NCI-H146 treated with DMSO at 0.1 percent for 48 hours (cell line): ENCODE measurements around the gene TUNAR.
A peak's percentile ranks its signal among the peaks of the same experiment; 100 is the strongest.

ENCODE experiments used
- DNase-seq: peaks from one replicate; lab custom pipeline; 2025; ENCODE audit not compliant: unreplicated experiment; lab: John Stamatoyannopoulos, UW

Gene TUNAR

DNA sequence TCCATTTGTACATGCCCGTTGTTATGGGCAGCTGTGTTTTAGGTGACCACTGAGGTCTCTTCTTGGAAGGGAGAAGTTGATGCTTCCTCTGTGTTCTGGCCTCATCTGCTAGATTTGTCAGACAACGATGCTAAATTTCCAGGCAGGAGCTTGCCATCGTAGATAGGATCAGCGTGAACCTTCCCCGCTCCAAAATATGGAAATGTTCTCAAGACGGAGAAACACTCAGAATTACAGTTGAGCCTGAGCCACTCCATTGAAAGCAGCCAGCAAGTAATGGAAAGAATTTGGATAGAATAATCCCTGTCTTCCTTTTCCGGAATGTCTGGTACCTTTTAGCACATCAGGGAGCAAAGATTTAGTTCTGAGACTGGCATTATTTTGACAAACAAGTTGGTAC, 34.8 kb downstream of the TUNAR start:
- no peak for DNase-seq

DNA sequence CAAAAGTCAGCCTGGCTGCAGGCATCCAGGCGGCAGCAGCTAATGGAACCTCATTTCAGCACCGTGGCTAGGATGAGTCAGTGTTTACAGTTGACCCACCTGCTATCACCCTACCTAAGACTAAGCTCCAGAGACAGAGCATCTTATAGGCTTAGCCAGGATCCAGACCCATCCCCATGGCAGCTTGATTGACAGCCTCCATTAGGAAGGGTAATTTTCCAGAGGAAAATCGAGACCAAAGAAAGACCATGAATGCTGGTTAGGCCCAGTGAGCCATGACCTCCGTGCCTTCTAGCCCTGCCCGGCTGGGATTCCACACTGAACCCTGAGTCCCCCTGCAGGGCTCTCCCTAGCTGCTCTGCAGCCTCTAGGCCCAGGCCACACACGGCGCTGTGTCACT, 38.7 kb downstream of the TUNAR start:
- peak; percentile 73 for DNase-seq

DNA sequence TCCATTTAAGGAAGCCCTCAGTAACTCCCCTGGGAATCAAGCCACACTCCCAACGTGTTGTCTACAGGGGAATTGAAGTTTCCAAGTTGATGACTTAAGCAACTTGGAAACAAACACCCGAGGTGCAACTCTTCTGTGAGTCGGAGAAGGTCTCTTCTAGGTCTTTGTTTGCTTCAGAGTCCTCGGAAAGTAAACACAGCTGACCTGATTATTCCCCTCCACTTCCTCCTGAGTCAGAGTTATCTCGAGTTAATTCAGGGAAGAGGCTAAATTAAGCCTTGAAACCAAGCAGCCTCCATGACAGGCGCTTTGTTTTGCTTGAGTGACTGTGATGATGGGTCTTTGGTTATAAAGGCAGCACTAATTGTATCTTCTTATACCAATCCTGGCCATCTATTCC, 41.8 kb downstream of the TUNAR start:
- peak; percentile 2 for DNase-seq

DNA sequence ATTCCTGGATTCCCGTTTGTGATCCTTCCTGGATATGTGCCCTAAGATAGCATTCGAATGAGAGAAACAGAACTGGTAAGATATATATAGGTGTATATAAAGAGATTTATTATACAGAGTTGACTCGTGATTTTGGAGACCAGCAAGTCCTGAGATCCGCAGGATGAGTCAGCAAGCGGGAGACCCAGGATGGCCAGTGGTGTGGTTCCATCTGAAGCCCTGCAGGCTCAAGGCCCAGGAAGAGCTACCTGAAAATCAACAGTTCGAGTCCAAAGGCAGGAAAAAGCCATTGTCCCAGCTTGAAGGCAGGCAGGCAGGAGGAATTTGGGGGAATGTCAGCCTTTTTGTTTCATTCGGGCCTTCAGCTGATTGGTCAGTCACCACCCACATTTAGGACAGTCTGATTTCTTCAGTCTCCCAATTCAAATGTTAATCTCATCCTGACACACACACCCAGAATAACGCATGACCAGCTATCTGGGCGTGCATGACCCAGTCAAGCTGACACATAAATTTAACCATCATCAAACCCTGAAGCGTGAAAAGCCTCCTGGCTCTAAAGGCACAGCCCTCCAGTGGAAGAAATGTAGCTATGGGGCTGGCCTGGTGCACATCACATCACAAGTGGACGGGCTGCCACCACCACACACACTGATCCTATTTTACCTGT, 44.3 kb downstream of the TUNAR start:
- DNase-seq = no peak

DNA sequence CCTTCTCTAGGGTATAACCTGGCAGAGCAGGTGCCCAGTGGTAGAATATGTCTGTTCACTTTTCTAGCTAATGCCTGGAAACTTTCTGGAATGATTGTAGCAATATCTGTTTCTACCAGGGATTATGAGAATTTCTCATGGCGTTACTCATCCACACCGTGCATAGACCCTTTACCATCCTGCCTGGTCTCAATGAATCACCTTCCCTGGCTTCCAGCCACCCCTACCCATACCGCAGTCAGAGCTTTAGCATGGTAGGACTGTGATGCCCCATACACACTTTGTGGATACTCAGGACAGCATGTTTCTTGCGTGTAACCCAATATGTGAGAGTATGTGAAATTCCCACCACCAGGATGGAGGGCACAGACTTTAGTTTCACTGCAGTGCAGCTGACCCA, 45.4 kb downstream of the TUNAR start:
- no peak for DNase-seq

DNA sequence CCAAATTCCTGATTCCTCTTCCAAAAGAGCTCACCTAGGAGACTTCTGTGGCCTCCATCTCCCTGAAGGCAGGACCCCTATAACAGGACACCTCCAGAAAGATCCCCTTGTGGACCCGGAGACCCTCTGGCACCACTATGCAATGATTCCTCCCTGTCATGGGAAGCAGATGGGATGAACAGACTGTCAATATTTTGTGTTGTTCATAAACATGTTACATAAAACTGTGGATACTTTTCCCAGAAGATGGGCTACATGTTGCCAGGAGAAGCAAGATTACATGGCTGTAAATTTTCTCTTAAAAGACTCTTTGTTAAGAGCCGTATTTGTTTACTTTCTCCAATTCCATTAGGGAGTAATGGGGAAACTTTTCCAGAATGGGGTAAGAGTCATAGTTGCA, 52.1 kb downstream of the TUNAR start:
- no peak for DNase-seq

DNA sequence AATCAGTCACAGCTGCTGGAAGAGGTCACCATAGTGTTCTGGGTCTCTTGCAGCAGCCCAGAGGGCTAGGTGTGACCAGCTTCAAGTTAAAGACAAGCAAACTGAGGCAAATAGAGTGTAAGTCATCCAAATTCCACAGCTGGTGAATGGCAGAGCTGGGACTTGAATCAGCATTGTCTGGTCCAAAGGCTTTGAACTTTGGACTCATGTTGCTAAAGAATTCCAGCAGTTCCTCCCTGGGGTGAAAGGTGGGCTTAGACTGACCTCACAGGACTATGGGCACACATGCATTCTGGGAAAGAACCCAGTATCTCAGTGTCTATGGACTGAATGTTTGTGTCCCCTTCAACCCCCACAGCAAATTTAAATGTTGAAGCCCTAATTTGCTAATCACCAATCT, 54.8 kb downstream of the TUNAR start:
- no peak for DNase-seq

DNA sequence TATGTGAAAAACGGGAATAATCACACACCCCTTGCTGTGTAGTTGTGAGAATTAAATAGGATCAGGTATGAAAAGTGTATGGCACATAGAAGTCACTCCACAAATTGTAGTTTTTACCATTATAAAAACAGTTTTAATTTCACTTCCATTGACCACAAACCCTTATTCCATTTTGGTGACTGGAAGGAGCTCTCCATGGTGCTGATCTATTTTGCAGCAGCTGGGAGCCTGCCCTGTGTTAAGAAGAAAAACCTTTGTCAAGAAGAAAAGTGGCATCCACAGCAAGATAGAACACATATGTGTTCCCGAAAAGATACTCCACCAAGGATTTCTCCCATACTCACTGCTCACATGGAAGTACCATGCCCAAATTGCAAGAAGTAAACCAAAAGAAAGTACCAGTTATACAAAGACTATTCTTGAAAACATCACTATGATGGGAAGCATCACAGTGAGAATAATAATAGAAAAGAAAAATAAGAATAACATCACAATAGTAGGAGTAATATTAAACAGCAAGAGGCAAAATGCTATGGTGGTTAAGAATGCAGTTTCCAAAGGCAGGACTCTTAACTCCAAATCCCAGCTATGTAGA, 58.7 kb downstream of the TUNAR start:
- no peak for DNase-seq

DNA sequence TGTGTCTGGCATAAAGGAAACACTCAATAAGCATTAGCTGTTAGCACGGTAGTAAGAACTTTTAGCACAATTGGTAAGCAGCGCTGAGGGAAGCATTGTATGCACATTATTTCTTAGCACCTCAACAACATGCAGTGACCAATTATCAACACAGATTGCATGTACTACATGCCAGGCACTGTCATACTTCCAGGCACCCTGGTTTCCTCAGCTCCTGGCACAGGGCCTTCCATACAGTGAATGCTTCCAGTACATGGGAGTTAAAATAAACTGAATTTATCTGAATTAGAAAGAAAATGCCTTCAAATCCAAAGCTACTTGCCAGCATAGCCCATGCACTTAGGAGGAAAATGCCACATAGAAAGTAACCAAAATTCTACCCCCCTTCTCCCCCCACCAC, 59.4 kb downstream of the TUNAR start:
- DNase-seq = no peak

DNA sequence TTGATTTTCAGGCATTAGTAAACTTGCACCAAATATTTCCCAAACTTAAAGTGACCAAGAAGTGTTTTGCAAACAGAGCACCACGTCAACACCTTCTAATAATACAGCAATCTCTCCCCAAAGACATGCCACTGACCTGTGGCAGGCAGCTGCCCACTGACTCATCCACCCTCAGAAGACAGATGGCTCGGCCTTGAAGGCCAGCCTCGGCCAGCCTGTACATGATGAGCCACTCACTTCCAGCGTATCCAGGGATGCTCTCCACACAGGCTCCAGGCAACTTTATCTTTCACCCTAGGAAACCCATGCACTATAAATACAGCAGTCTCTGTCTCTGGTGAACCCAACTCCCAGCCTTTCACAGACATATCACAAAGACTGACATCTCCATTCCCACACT, 62.7 kb downstream of the TUNAR start:
- no peak for DNase-seq

DNA sequence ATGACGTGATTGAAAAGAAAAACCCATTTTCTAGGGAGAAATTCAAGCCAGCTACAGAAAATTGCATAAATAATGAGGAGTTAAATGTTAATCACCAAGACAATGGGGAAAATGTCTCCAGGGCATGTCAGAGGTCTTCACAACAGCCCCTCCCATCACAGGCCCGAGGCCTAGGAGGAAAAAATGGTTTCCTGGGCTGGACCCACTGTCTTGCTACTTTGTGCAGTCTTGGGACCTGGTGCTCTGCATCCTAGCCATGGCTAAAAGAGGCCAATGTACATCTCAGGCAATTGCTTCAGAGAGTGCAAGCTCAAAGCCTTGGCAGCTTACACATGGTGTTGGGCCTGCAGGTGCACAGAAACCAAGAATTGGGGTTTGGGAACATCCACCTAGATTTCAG, 65.3 kb downstream of the TUNAR start:
- DNase-seq = no peak

DNA sequence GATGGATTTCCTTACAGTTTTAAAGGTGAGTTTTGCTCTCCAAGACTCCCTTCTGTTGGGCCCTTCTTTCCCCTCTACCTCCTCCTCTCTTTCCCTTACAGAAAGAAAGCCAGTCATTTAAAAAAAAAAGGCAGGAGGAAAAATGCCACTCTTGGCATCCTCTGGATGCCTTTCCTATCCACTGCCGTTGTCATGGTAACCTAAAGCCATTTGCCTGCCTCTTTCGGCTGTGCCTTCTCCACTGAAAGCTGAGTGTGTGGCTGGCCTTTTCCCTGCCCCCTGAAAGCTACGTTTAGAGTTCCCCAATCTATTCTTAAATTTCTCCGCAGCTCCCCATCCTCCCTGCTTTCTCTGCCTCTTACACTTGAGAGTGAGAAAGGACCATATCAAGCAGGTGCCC, 67.1 kb downstream of the TUNAR start:
- DNase-seq = no peak

DNA sequence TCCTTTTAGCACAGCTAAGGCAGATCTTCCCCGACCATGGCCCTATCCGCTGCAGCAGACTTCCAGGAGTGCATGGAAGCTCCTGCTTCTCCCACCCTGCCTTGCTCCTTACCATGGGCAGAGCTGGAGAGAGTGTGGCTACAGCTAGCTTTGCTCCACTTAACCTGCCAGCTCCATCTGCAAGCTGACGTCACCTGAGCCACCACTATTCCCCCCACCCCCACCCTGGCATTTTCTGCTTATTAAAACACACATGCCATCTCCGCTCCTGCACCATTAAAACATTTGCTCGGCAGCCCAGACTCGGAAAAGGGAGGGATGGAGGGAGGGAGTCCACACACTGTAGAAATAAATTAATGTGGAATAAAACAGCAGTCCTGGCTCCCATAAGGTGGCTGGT, 67.8 kb downstream of the TUNAR start:
- no peak for DNase-seq

DNA sequence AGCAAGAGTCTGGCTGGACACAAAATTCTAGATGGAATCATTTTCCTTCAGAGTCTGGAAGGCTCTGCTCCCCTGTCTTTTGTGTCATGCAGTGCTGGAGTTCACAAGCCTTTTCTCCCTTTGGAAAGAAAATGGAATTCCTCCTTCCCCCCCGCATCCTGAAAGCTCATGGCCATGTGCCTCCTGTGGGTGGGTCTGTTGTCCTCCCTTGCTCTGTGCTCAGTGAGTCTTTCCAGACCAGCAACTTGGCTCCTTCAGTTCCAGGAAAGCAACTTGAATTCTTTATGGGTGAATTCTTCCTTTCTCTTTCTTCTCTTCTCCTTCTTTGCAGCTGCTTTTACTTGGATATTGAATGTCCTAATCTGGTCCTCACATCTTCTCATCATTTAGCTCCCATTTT, 70.2 kb downstream of the TUNAR start:
- no peak for DNase-seq

DNA sequence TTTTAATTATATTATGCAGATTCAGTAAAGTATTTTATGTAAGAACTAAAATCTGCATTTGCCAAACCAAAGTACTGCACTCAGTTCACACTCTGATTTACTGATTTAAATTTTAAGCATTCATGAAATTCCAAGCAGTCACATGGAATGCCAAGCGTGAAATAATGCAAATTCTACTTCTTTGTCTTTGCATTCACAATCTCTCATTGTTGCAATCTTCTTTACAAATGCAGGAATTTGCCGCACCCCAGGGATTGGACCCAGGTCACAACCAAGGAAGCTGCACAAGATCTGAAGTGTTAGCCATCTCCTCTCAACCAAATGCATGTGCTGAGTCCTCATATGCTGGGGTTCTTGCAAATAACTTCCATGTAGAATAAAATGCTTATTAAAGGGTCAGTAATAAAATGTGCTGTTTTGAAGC, 71.9 kb downstream of the TUNAR start:
- DNase-seq = no peak

DNA sequence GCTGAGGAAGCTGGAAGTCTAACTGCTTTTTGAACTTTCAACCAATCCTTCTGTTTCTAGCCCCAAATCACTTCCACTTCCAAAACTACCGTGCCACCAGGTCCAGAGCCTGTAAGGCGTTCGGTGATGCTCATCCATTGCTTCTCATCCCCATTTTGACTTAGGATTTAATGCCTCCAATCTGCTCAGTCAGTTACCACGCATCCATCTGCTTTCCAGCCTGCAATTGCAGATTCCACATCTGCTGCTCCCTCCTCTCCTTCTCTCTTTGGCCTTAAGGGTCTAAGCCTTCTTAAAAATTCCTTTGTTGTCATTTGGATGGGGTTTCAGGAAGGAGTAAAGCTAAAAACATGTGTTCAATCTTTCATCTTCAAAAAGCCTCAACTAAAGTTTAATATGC, 74.7 kb downstream of the TUNAR start:
- DNase-seq = no peak

DNA sequence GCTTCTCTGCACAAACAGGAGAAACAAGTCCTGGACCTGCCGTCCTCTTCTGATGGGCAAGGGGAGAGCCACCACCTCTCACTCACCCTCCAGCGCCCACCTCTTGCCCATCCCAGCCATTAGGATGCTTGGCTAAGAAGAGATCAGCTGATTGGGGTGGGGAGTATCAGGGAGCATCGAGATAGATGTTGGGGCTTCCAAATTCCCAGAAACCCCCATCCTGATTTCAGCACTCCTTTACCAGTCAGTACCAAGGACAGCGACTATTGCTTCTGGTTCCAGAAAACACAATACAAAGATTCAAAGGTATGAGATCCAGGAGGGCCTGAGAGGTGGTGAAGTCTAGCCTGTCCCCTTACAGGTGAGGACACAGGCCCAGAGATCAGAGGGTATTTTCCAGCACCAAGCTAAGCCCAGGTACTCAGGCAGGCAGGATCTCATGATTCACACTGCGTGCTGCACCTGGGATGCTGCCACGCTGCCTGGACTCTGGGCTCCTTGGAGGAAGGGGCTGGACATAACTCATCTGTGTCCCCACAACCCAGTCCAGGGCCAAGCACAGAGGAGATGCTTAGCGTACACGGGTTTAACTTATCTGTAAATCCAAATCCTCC, 76.6 kb downstream of the TUNAR start:
- no peak for DNase-seq

DNA sequence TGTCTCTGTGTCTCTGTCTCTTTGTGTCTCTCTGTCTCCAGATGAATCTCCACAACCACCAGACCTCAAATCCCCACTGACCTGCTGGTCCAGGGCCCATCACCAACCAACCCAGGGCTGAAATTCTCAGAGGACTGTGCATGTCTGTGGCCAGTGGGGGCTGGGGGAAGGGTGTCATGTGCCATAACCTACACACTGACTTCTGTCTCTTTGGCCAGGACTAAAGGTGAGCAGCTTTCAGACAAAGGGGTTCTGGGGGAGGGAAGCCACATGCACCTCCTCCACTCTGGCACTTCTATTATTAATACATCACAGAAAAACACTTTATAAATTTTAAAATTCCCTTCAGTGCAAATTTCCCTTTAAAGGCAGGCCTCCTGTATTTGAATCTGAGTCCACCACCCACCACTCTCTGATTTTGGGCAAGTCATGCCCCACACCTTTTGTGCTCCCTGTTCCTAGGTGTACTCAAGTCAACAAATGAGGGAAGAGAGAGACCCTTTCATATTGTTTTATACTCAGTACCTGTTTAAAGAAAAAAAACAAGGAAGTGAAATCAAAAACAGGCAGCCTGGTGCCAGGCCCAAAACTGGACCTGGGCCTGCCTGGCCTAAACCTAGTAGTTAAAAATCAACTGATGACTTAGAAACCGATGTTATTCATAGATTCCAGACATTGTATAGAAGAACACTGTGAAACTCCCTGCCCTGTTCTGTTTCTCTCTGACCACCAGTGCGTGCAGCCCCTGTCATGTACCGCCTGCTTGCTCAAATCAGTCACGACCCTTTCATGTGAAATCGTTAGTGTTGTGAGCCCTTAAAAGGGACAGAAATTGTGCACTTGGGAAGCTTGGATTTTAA, 80.2 kb downstream of the TUNAR start:
- DNase-seq = no peak

DNA sequence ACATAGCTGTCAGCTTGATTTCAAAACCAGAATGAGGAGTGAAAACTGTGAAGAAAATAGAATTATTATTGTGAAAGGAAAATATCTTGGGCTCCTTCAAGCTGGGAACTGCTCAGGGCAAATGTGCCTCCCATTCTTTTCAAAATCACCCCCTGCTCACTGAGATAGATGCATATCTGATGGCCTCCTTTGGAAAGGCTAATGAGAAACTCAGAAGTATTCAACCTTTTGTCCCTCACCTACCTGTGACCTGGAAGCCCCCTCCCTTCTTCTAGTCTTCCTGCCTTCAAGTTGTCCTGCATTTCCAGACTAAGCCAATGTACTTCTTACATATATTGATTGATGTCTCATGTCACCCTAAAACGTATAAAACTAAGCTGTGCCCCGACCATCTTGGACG, 81.5 kb downstream of the TUNAR start:
- no peak for DNase-seq

DNA sequence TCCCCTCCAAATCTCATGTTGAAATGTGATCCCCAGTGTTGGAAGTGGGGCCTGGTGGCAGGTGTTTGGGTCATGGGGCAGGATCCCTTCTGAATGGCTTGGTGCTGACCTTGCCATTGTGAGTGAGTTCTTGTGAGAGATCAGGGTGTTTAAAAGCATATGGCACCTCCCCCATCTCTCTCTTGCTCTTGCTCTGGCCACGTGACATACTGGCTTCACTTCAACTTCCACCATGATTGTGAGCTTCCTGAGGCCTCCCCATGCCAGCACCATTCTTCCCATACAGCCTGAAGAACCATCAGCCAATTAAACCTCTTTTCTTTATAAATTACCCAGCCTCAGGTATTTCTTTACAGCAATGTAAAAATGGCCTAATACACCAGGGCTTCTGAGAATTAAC, 82.7 kb downstream of the TUNAR start:
- DNase-seq = no peak

DNA sequence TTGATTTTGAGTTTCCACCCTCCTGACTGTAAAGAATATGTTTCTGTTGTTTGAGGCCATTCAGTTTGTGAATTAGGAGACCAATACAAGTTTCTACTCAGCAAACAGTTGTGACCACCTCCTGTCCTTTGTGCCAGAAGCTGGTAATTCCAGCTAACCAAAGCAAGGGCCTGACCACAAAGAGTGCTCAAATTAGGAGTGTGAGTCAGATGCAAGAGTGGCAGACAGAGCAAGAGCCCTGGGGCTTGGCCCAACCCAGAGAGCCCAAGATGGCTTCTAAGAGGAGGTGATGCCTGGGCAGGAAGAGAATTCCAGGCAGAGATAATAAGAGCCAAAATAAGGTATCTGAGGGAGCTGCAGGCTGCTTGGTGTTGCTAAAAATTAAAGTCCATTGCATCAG, 84.8 kb downstream of the TUNAR start:
- no peak for DNase-seq

DNA sequence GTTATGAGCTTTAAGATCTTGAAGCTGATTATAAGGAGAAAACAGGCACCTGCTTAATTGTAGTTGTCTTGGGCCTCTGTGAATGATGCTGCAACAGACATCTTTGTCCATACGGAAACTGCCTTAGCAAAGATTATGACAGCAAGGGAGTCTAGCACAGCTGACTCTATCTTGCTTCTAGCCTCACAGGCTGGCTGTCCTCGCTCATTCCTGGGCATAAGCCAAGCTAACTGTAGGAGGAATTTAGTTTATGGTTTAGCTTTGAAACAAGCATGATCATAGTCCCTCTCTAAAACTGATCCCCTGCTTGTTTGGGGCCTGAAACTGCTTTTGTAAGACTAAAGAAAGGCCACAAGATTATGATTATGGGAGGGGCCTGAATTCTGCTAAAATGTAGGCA, 88.3 kb downstream of the TUNAR start:
- DNase-seq = no peak
